Tibial nerve (tissue), 4 donors: ENCODE data around the gene OR2T2.
"Not testable (repeated sequence)": the region's sequence is repeated elsewhere in the genome, so short reads cannot be mapped to it uniquely, and the experiment has no call there.

Experiments
- EP300 ChIP-seq, 2 donors: sonication (generic); formaldehyde crosslinking; IDR thresholded peaks; one replicate each; pipeline ENCODE4 v1.6.1; 2017; ENCODE audit warnings: antibody characterized with exemption in 2 of 2, mild to moderate bottlenecking in 1 of 2
- POLR2A ChIP-seq, 2 donors: fragments of 450-650 bp; IDR thresholded peaks; one replicate each; pipeline ENCODE4 v1.6.1; 2017; ENCODE audit warnings: antibody characterized with exemption in 2 of 2, mild to moderate bottlenecking in 2 of 2, moderate library complexity in 2 of 2
- TF ChIP-seq, protein P1 (sequence below), 5 experiments: fragments of 200-600 bp in 3 of 5; fragments of 450-650 bp in 2 of 5; sonication (generic) in 3 of 5; IDR thresholded peaks; one replicate each; pipeline ENCODE4 v1.5.1; 2016 to 2019; ENCODE audit warnings: antibody characterized with exemption in 5 of 5, mild to moderate bottlenecking in 3 of 5, moderate library complexity in 2 of 5

DNA sequence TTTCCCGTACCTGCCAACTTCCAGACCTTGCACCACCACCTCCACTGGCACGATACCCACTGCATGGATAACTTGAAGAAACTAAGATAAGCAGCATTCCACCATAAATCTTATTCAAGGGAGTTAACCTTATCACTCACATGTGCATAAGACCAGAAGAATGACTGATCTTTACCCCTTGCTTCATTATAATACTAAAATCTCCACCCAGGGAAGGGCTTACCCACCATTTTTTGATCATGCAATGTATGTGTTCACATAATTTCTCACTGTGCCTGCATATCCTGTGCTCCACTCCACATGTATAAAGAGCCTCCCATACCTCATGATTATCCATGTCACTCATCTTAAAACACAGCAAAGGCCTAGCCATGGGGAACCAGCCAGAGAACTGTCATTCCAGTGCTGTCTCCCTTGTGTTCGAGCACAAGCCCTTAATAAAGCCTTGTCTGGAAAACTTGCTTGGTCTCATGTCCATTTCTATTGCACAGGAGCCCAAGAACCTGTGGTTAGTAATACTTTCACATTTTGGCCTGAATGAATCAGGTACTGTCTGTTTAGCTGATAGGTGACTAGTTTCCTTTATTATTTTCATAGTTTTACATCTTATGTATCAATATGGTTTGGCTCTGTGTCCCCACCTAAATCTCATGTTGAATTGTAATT lies 17.8 kb upstream of the OR2T2 start:
- TF ChIP-seq, protein P1, sequence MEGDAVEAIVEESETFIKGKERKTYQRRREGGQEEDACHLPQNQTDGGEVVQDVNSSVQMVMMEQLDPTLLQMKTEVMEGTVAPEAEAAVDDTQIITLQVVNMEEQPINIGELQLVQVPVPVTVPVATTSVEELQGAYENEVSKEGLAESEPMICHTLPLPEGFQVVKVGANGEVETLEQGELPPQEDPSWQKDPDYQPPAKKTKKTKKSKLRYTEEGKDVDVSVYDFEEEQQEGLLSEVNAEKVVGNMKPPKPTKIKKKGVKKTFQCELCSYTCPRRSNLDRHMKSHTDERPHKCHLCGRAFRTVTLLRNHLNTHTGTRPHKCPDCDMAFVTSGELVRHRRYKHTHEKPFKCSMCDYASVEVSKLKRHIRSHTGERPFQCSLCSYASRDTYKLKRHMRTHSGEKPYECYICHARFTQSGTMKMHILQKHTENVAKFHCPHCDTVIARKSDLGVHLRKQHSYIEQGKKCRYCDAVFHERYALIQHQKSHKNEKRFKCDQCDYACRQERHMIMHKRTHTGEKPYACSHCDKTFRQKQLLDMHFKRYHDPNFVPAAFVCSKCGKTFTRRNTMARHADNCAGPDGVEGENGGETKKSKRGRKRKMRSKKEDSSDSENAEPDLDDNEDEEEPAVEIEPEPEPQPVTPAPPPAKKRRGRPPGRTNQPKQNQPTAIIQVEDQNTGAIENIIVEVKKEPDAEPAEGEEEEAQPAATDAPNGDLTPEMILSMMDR (IDR thresholded peaks at IDR 0.05): not testable (repeated sequence)
- not testable (repeated sequence) for TF ChIP-seq POLR2A, EP300 (IDR thresholded peaks at IDR 0.05)
